ENCODE measurements around the gene SEC16B.

GRCh38 chr1:177983482-177984135, 13.8 kb upstream of the SEC16B start:
- TF ChIP-seq CTCF (IDR thresholded peaks at IDR 0.05) = no peak
- TF ChIP-seq POLR2AphosphoS5 (IDR thresholded peaks at IDR 0.05; ENCODE audit: low read depth, low read length) = no peak
- TF ChIP-seq REST (IDR thresholded peaks at IDR 0.05; ENCODE audit: insufficient read depth in 1 of 2, low read depth in 2 of 2, low read length in 1 of 2) = no peak

Data from Panc1 (cell line).